GM21515 (cell line): ENCODE data around the gene KCNMA1.

Source experiments
- ATAC-seq: cut with Tn5 transposase; IDR thresholded peaks from one replicate; pipeline ENCODE4 v1.9.1; 2021; ENCODE audit not compliant: unreplicated experiment

Gene KCNMA1

DNA sequence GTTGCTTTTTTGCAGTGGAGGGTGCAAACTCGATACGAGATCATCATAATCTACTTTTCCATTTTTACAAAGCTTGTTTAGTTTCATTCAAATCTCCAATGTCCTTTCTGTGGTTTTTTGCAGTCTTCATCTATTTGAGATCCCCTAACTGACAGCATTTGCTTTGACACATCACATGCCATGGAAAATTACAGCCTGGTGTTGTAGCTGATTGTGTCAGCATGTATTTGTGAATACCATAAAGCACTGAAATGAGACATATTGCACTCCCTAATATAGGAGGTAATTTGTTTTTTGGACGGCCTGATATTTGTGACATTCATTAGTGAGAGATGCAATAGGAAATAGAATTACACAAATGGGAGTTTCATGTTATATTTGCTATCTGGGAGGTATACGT is 620.8 kb downstream of the KCNMA1 start:
- ATAC-seq: no peak

- no peak for ATAC-seq
These were observed 621.3 kb downstream of the KCNMA1 start for GRCh38 chr10:77016278-77016815.

DNA sequence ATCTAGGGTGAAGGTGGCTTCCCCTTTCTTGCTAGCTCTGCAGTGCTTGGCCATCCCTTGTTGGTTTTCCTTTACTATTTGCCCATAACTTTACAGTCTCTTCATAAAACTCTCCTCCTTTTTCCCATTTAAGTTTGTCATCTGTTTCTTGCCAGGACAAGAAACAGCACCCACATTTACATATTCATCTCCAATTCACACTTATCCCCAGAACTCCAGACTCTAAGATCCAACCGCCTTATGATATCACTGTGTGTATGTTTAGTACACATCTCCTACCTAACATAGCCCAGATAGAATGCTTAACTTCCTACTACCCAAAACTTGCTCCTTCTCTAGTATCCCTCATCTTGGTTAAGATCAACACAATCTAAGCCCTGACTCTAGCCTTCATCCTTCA is 622.2 kb downstream of the KCNMA1 start:
- ATAC-seq: no peak

GRCh38 chr10:77012812-77013500 is 624.7 kb downstream of the KCNMA1 start:
- ATAC-seq: no peak

DNA sequence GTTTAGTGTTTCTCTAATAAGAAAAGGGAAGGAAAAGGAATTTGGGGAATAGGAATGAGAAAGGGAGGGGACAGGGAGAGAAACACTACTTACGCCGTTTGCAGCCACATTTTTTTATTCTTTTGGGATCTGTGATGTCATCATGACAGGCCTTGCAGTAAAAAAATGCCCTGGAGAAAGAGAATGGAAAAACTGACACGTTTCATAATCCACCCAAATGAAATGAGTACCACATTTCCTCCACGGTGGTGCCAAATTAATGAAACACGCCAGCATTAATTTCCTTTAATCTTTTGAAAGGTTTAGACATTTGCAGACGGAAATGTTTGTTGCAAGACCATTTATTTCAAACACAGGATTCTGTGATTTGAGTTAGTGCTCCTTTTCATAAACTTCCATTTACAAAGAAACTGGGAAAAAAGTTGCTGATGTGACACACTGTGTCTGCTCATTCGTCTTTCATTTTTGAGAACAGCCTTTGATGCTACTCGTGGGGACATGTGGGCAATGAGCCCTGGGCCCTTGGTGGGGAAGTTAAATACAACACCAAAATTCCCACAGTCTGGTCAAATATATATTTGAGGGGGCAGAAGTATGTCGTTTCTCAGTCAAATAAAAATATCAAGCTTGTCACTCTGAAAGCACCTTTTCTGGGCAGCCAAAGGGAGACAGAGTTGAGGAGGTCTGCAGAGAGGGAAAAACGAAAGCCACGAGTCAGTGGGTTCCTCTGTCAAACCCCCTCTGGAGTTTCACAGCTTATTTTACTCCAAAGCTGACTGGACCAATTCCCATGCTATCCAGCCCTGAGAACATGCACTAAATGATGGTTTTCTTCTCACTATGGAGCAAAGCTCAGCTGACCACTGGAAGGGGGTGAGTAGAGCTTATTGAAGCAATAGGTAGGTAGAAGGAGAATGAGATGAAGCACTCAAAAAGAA is 625.5 kb downstream of the KCNMA1 start:
- ATAC-seq: no peak

DNA sequence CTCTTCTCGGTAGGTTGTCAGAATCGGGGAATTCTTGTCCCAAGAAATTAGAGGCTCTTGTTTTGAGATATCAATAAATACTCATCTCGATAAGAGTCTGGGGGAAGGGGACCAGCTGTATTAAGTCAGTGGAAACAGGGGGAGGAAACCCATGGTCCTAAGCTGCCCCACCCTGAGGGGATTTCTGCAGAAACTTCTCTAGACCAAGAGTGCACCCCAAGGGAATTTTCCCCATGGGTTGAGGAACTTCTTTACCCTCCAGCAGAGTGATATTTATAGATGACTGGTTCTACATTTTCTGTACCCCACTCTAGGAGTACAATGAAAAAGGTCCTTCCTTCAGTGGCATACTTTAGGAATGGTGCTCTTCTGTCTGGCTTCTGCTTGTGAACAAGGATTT is 627.2 kb downstream of the KCNMA1 start:
- ATAC-seq: no peak

- peak; percentile 94 for ATAC-seq
These were observed 629.8 kb downstream of the KCNMA1 start for GRCh38 chr10:77007834-77008233.

DNA sequence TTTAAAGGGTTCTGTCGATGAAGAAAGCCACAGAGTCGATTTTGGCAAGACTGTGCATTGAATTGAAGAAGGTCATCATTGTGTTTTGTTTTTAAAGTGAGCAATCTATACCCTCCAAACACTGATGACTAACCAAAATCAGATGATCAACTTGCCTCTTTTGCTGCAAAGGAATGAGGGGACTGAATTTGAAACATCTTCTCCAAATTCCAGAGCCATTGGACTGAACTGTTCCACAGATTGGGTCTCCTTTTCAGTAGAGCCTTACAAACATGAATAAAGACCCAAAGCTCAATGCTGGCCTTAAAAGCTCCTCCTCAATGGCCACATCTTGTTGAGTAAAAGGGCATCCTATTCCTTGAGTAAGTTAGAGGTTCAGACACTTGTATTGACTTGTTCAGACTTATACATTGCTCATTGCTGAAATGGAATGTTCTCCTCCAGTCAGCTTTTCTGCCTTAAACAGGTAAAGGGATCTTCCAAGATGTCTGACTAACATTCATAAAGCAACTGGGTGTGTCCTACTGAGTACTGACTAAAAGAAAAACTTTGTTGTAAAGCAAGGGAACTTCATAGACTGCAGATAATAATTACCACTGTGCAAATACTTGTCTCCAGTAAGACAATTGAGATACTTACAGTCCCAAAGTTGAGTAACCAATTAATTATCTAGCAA is 630.6 kb downstream of the KCNMA1 start:
- ATAC-seq: no peak

- no peak for ATAC-seq
These were observed 631.7 kb downstream of the KCNMA1 start for GRCh38 chr10:77005871-77006270.

GRCh38 chr10:77004917-77005564 is 632.6 kb downstream of the KCNMA1 start:
- ATAC-seq: no peak

- no peak for ATAC-seq
These were observed 634.7 kb downstream of the KCNMA1 start for GRCh38 chr10:77002872-77003271.

GRCh38 chr10:77001206-77001605 is 636.4 kb downstream of the KCNMA1 start:
- ATAC-seq: no peak

DNA sequence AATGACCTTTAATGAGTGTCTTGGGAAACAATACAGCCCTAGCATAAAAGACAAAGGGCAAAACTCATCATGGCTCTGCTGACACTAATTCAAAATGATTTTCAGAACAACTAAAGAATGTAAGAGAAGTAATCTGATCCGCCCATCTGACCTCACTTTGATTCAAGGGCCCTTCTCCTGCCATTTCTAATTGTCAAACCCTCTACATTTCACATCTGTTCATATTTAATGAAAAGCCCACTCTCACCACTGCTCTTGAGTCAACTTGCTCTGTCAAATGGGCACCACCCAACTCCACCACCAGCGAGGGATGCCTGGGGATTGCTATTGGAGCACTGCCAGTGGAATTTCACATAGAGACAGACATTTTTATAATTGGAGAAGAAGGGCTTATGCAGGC is 639.2 kb downstream of the KCNMA1 start:
- ATAC-seq: no peak

GRCh38 chr10:76997631-76998030 is 640.0 kb downstream of the KCNMA1 start:
- ATAC-seq: no peak

DNA sequence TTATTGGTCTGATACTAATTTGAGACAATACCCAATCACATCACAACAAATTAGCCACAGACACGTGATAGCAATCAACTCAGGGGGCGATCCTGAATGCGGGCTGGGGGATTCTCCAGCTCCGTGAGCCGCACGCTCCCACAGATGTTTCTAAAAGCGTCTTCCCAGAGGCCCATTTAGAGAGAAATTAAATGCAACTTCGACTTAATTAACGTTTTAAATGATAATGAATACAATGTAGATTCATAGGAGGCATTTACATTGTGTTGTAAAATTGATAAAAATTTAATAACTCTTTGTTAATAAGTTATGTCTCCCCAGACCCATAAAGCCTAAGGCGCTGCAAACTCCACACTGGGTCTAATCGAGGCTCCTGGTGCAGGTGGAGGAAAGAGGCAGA is 642.6 kb downstream of the KCNMA1 start:
- ATAC-seq: no peak

DNA sequence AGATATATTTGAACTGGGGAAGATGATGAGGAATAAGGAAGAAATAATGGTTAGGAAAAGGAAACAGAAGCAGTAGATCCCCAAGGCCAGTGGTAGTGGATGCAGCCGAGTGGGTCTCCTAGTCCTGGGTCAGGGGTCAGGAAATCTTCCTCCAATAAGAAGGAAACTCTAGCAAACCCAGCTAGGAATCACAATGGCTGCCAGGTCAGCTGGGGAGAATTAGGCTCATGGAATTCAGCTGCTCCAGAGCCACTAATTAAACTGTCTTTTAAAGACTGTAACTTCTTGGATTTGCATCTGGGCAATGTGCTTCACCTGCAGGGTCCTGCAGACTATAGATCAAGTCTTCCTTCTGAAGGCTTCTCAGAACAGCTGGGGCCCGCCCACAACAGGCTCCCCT is 644.4 kb downstream of the KCNMA1 start:
- ATAC-seq: no peak

GRCh38 chr10:76992467-76992866 is 645.1 kb downstream of the KCNMA1 start:
- ATAC-seq: no peak

- ATAC-seq: no peak
These were observed 646.0 kb downstream of the KCNMA1 start for GRCh38 chr10:76991621-76992020.

DNA sequence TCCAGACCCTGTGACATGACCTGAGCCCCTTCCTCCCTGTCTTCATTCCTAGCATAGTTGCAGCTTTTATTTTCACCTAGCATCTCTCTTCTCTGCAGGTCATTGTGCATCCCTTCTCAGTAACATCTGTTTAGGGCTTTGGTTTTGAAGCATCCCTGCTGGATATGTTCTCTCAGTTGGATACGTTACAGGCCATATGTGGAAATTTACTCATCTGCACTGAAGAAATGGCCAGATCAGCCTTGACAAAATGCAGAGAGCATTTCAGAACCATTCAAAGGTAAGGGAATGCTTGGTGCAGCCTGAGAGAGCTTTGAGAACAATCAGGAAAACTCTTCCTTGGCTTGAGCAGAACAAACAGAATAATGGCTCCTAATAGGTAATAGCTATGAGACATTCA is 647.0 kb downstream of the KCNMA1 start:
- ATAC-seq: no peak

GRCh38 chr10:76984559-76985443 is 652.8 kb downstream of the KCNMA1 start:
- ATAC-seq: peak; percentile 89
